MV-4-11 (cell line): ENCODE measurements around the gene PIEZO2.

Experiments
- DNase-seq: peaks from one replicate; lab custom pipeline; 2025; lab: John Stamatoyannopoulos, UW

Gene PIEZO2

DNA sequence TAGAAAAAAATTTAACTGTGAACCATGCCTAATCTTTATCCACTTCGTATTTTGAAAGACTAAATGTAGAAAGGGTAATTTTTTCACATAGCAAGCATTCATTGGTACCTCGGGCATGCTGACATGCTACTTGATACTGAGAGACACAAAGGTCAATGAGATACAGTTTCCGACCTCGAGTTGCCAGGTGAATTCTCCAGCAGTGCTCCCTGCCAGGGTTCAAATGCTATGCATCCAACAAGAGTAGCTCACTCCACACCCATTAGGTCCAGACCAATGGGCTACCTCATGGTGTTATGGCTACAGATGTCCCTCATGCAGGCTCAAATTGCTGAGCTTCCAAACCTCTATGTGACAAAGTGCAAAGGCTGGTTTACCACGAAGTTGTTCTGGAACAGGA, 305.8 kb downstream of the PIEZO2 start:
- DNase-seq: no peak

DNA sequence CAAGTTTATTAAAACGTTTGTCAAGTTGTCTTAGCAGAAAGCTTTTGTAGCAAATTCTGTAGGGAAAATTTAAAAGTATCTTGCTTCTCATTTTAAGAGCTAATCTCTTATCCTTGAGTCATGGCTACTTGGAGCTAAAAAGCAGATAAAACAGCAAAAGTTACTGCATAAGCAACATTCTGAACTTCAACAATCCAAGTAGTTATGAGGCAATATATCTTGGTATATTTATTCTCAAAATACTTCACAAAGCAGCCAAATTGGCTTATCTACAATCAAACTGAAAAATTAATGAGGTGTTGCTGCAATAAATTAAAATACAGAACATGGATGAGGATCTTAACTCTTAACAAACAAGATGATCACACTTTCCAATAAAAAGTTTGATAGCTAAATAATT, 306.5 kb downstream of the PIEZO2 start:
- DNase-seq: no peak

DNA sequence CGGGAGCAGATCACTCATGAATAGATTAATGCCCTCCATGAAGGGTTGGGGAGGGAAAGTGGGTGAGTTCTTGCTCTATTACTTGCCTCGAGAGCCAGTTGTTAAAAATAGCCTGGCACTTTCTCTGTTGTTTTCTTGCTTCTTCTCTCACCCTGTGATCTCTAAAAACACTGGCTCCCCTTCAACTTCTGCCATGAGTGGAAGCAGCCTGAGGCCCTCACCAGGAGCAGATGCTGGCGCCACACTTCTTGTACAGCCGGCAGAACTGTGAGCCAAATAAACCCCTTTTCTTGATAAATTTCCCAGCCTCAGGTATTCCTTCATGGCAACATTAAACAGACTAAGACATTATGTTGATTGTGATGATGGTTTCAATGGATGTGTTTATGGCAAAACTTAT, 307.0 kb downstream of the PIEZO2 start:
- DNase-seq: no peak

DNA sequence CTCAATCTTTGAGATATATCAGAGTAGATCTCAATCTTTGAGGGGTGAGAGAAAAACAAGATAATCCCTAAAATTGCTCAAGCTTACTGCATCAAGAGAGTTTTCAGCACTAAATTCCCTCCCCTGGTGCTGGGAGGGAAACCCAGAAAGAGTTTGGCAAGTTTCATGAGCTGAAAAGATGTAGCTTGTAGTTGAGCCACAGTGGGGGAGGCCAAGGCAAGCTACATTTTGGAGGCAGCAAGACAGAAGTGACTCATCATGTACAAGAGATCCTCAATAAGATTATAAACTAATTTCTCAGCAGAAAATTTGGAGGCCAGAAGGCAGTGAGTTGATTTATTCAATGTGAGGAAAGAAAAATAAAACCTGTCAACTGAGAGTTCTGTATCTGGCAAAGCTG, 308.2 kb downstream of the PIEZO2 start:
- no peak for DNase-seq

DNA sequence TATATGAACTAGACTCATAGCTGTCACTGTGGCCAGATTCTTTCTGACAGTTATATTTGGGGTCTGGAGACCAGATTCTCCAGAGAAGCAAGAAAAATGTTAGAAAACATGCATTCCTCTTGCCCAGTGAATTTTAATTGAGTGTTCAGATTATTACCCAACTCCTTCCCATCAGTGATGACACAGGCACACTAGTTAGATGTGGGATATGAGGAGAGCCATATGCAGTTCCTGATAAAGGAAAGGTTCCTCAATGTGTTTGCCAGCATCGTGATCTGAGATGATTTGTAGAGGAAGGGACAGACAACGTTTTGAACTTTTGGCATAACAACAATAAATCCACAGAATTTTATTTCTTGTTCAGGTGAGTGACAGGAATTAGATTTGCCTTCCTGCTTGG, 308.6 kb downstream of the PIEZO2 start:
- no peak for DNase-seq

DNA sequence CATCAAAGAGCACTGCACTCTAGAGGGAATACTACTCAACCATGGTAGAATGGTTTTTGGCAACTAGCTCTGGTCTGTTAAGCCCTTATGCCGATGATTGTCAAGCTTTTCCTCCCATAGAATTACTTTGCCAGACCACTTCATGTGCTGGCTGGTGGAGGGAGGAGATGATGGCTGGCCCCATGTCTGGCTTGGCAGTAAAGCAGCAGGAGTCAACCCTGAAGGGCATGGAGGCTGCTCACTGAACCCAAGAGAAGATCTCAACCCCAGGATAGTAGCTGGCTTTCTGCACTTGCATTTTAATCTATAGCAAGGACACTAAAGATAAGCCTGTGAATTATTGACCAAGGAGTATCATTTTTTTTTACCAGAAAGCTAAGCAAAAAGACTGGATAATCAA, 309.9 kb downstream of the PIEZO2 start:
- DNase-seq: no peak

DNA sequence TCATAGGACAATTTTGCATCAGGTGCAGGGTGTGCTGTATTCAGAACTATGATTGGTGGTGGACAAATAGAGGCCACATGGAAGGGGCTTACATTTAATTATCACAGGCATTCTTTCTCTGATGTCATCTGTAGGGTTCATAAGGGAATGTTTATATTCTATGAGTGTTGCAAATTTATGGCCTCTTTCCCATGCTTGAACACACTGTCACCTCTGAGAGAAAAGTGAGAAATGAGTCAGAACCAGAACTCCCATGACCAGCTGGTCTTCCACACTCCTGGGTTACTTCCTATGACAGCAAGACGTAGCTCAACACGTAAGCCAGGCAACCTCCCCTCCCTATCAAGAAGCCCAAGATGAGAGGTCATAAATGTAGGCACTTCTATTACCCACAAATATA, 310.8 kb downstream of the PIEZO2 start:
- no peak for DNase-seq

DNA sequence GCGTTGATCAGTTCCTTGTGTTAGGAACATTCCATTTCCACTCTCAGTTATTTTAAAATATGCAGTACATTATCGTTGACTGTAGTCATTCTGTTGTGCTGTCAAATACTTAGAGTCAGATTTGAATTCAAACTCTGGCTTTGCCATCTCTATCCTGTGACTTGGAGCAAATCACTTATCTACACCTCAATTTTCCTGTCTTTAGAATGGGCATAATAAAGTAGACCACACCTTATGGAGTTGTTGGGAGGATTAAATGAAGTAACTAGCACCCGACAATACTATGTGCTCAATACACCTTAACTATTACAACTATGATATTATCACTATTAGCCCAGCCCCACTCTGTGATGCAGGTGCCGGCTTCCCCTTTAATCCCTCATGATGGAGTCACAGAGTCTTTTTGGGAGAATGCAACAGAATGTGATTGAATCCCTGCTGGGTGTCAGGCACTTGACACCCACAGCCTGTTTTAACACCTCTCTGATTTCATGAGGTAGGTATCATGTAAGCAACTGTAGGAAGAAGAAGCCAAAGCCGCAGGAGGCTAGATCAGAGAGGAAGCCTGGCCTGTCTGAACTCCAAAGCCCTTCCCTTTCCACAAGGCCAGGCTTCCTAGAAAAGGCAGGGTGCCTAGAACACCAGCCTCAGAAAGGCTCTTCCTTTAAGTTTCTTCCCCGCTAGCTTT, 315.1 kb downstream of the PIEZO2 start:
- DNase-seq: no peak

DNA sequence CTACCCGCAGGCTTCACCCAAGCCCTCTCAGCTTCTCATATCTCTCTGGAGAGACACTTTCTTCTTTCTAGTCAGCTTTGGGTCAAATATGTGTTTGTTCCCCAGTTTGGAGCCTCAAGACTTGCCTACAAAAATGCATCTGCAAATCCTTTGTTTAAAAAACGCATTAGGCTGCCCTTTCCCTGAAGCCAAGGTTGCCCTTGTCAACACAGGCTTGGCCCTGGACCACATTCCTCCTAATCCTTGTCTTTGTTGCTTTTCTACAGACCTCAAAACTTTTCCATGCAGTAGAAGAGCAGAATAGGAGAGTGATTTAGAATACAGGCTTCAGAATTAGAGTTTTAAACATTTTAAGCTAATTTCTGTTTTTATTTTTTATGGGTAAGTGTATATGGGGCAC, 315.7 kb downstream of the PIEZO2 start:
- no peak for DNase-seq

DNA sequence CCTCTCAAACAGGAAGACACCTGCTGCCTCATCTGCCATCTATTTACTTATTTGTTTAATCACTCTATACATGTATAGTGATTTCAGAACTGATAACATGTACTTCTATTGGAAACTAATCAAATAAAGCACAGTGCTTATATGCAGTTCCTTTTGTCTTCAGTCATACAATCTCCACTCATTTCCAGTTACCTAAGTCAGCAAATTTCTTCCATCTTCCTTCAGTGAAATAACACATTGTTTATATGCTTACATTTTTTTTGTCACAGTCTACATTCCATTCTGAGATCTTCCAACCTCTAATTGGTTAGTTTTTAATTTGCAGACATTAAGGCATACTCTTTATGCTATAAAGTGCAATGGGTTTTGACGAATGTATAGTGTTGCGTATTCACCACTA, 323.0 kb downstream of the PIEZO2 start:
- DNase-seq: no peak

DNA sequence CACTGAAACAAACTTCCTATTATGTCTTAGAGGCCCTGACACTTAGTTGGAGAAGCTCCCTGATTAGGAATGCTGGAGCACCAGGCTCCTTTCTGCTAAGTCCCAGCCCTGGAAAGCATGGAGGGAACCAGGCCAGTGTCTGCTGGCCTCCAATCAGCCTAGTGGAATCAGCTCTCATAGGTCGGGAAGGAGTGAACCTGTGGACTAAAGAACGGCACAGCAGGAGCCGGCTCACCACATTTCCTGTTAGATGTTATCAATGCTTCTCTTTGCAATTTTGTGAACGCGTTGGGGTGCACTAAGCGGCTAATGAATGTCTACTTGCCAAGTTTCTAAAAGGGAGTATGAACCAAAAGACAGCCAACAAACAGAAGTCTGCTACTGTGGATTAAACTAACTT, 326.9 kb downstream of the PIEZO2 start:
- DNase-seq: no peak

DNA sequence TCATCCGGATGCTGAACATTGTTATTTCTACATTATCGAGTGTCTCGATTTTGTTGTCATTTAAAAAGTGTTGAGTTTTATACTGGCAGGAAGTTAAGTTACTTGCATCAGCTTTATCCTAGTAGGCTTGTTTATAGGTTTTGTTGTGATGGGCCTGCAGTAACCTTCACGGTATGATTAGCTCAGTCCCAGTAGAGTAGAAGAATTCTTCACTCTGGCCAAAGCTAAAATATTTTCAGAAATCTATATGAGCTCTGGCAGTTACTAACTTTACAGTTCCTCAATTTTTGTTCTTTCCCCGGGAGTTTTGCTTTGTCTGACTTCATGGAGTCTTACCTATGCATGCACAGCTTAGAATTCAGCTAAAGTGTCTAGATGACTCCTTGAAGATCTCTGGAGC, 328.7 kb downstream of the PIEZO2 start:
- no peak for DNase-seq

DNA sequence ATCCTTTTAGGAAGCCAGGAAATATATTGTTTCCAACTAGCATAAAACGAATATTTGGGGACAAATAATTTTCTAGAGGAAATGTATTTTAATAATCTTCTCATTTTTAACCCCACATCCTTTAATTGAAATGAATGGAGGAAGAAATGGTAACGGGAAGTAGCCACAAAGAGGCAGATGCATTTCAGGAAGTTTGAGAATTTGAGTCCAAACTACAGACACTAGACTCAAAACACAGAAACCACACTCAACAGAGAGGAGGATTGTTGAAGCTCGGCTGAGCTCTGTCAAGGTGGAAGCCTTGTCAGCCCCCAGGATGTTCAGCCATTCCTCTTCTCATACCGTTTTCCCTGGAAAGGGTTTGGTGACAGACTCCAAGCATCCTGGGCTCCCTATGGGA, 335.0 kb downstream of the PIEZO2 start:
- DNase-seq: peak; percentile 25

DNA sequence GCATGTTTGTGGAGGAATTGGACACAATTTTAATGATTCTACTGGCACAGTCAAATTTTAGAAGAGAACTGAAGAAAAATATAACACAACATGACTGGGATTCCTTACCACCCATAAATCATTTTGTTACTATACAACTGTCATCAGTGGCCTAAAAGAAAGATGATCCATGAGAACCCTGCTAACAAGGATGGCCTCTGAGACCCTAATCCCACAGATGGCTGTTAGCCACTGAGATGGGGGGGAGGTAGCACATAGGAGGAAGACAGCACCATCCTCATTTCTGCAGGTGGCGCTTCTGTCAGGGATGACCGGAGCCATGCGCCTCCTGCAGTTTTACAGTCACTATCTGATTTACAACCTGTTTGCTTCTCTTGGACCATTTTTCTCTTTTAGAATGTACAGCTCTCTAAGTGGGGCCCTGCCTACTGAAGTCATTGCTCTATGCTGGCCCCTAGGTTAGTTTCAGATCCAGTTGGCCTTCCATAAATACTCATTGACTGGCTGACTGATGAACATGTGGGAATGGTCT, 343.7 kb downstream of the PIEZO2 start:
- no peak for DNase-seq

DNA sequence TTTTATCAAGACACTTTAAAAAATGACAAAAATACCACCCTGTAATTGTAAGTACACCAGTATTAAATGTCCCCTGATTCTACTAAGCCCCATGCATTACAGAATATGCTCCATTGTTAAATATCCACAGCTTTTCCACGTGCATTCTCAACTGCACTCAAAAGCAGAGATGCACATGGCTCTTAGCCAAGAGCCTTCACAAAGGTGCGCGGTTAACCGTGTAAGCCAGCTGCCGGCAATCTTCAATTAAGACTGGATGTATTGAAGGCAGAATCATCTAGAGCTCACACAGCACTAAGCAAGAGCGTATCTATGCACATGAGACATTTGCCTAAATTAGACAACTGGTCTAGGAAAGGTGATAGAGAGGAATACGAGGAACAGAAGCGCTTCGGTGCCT, 345.2 kb downstream of the PIEZO2 start:
- DNase-seq: no peak

DNA sequence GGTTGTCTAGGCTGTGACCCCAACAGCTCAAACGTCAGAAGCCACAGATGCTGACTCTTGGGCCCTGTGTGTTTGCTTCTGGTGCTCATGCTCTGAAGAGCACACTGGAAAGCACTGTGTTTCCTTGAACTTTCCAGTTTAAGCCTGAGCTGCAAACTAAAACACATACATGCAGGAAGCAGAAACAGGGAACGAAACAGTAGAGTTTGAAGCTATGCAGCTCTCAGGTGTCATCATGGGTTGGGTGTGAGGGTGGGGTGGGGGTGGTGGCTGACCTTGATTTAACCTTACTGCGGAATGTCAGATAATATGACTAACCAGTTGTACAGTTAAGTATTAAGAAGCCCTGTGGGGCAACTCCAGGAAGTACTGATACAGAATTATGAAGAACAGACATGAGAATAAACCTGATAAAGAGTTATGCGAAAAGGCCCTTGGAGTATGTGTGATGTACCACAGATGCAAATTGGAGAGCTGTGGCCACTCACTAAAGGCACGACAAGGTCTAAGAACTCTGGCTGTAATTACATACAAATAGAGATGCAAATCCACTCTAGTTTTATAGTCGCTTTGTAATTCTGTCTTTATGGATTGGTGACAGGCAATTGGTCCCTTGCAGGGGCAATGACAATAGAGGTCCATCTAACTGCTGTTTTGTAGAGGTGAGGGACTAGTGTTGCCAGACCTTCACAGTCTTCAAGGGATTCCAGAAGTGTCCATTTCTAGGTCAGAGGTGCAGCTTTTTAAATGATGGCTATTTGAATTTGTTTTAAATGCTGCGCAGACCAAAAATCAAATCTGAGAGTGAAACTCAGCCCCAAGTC, 350.4 kb downstream of the PIEZO2 start:
- peak; percentile 16 for DNase-seq

DNA sequence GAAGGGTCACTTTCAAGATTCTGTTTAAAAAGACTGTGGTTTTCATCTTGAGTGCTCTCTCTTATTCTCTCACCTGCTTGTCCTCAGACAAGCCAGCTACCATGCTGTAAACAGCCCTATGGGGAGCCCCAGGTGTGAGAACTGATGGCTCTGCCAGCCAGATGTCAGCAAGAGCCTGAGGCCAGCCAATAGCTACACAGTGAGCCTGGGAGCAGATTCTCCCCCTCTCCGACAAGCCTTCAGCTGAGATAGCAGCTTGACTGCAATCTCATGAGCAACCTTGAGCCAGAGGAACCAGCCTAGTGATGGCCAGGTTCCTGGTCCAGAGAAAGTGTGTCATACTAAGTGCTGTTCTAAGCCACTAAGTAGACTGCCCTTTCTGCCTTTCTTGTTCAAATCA, 351.5 kb downstream of the PIEZO2 start:
- DNase-seq: no peak

DNA sequence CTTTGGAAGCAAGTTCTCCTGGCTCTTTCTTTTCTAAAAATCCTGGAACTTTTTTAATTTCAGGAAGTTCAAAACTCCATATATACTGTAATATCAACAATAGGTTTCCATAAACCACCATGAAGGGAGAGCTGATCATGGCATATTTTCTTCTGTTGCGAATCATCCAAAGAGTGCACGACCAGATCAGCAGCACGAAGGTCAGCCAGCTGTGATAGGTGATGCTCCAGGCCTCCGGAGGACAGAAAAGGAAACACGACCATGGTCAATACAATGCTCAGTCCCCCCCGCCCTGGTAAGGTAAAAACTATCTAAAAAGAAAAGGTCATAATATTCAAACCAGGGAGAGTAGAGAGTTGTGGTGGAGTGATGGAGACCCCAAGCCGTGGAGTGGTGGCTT, 354.6 kb downstream of the PIEZO2 start:
- DNase-seq: no peak

DNA sequence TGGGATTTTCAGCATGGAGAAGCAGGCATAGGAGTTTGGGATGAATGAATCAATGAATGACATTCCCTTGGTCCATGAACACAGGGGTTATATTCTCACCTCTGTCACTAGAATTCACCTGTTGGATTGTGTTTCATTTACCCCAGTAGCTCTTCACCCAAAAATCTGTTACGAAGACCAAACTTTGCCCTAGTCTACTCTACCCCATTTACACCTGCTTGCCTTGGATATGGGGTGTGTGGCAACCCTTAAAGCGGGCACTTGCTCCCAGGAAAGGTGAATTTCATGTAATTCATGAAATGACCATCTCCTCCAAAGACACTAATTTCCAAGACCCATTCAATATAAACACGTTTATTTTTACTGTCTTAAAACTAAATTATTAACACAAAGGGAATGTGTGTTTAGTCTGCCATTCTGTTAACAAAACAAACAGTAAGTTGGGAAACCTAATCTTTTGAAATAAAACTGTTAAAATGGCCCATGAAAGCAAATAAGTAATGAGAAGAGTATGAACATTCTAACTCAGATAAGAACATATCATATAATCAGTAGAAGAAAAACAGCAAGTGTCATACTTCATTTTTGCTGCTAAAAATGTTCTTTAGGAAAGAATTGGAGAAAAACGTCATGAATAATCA, 355.5 kb downstream of the PIEZO2 start:
- no peak for DNase-seq

DNA sequence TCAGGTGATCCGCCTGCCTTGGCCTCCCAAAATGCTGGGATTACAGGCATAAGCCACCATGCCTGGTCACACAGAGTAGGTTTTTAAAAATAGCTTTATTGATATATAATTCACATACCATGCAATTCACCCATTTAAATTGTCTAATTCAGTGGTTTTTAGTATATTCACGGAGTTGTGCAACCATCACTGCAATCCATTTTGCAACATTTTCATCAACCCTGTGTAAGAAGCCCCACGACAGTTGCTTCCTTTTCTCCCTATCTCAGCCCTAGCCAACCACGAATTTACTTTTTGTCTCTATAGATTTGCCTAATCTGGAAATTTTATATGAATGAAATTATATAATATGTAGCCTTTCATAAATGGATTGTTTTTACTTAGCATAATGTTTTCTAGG, 357.2 kb downstream of the PIEZO2 start:
- DNase-seq: peak; percentile 83

DNA sequence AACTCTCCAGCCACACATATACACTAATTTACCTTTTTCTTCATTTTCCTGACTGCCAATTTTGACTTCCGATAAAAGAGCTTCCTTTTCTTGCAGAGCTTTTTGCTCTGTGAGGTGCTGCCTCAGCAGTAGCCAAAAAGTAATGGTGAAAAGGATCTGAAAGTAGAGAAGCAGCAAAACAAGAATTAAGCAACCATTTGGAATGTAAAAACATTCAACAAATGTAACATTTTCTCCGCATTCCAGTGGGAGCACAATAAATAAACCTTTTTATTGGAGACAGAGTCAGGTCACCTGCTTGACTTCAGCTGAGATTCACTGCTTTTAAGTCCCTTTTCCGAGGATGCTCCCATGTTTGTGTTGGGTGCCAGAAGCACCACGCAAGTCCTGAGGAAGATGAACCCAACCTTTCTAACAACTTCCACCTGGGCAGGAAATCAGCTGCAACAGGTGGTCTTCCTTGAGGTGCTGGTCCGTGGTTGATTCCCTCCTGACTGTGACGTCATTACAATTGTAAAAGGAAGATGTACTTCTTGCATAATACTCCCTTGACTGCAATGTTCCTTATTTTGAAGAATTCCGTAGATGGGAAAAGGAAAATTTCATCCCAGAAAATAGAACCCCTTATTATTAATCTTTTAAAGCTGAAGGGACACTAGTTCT, 358.1 kb downstream of the PIEZO2 start:
- DNase-seq: peak; percentile 43

DNA sequence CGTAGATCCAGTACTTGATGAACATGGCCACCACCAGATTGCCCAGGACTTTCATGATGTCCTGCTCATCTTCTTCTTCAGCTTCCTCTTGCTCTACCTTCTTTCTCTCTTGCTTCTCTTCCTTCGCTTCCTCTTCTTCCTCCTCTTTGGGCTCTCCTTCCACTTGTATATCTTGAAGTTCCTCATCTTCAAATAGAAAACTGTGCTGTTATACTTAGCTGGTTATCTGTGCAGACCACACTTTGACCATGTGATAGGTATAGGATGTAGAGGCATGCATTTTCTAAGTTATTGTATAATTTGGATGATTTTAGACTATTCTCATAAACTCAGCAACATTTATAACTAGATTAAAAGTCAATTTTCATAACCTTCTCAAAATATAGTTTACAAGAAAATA, 360.2 kb downstream of the PIEZO2 start:
- DNase-seq: peak; percentile 10
